GM13977 (cell line): ENCODE measurements around the gene EMILIN3.

Source experiments
- DNase-seq: peaks from one replicate; pipeline ENCODE4 v3.0.0; 2012; ENCODE audit warnings: low spot score
- CTCF ChIP-seq: IDR thresholded peaks from 2 replicates; pipeline ENCODE4 v1.5.1; 2012; ENCODE audit warnings: mild to moderate bottlenecking, control low read depth; ENCODE audit not compliant: insufficient read depth; ENCODE audit errors: extremely low read depth, missing control alignments
- in situ Hi-C: fragments of 300-500 bp; cut with MboI; formaldehyde crosslinking; loops from one replicate; pipeline ENCODE4 v1.12.0; 2022; ENCODE audit warnings: low sequenced_read_pairs, low pct_unique_long_range_greater_than_20kb, mixed read lengths, inconsistent platforms; ENCODE audit not compliant: unreplicated experiment

EMILIN3 gene

DNA sequence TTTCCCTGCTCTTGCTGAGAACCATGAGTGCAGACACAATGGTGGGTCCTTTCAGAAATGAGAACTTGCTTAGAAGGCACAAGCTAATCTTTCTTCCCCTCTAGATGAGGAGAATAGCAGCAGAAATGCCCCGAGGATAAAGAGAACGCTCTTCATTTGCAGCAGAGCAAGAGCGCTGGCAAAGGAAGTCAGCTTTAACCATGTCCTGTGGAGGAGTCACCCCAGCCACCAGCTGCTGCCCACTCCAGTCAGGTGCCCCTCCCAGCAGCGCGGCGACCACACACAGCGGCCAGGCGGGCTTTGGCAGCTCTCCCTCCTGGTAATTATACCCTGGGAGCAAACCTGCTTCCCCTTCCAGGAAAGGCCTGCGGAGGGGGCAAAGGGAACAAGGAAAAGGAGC is 42.4 kb upstream of the EMILIN3 start:
- no peak for DNase-seq
- TF ChIP-seq CTCF, result no peak
- in situ Hi-C loops, result no loop called here

DNA sequence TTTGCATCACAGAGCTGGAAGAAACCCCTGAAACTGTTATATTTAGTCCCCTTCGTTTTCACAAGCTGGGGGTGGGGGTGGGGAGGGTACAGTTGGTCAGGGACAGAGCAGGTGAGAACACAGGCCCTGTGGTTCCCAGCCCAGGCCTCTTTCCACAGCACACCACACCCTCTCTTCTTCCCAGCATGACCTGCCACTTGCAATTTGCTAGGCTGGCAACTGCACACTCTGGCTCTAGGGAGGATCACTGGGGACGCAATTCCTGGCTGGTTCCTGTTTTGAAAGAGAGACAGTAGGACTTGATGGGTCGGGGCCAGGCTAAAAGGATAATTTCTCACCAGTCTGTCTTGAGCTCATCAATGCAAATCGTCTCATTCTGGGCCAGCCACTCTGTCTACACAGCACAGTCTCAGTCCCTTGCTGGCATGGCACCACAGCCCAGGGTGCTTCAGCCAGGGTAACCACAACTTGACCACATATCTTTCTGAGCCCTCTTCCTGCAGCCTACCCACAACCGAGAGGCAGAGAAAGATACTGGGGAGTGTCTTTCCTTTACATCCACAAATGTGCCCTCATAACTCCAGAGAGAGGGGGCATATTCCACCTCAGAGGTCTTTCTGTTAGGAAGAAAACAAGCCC is 41.7 kb upstream of the EMILIN3 start:
- TF ChIP-seq CTCF, result no peak
- DNase-seq, result peak; percentile 52
- in situ Hi-C loops, result no loop called here

GRCh38 chr20:41407607-41408006 is 41.0 kb upstream of the EMILIN3 start:
- no peak for DNase-seq
- TF ChIP-seq CTCF, result no peak
- in situ Hi-C loops, result no loop called here

DNA sequence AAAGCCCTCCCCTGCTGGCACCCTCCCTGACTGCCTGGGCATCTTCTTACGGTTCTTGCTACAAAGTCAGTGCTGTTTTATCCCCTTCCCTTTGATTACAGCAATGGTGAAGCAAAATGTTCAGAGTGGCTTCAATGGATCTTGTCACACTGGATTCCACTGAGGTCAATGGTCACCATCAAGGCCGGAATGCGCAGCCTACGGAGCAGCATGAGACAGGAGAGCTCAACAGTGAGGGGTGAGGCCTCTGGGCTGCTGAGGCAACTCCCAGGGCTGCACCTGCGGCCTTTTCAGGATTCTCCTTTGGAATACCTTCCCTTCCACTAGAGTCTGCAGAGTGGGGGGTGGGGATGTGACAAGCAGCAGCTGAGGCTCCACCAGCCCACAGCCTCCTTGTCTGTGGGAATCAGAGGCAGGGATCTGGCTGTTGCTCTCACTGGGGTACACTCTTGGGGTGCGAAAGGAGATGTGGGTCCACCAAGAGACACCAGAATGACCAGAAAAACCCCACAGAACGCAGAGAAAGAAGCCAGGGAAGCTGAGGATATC is 40.4 kb upstream of the EMILIN3 start:
- no peak for TF ChIP-seq CTCF
- no peak for DNase-seq
- in situ Hi-C loops, result no loop called here

DNA sequence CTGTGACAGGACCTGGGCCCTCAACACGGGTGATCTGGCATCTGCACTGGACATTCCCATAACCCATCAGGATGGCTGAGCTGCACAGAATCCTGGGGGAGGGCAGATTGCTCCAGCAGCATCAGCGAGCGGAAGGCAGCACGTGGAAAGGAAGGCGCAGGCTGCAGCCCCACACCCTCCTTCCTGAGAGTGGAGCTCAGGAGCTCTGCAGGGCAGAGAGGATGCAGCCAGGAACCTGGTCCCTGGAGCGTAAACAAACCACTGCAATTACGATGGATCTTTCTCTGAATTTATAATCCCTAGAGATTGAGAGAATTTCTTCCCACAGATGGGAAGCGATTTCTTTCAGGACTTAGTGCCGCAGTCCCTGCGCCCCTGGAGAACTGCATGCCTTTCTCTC is 39.7 kb upstream of the EMILIN3 start:
- in situ Hi-C loops, result no loop called here
- no peak for DNase-seq
- no peak for TF ChIP-seq CTCF

DNA sequence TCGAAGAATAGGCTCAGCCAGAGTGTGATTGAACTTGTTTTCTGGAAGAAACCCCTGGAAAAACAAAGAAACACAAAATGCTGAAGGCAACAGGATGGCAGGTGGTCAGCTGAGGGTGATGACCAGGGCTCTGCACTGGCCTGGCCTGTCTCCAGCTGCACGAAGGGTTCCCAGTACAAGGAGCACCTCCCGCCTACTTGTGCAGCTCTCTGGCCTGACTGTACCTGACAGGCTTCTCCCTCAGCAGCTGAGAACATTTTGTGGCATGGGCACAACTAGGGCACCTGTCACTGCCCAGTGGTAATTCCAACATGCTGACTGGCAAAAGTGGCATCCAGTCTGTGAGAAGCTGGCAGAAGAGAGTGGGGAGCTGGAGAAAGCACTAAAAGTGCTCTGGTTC is 38.8 kb upstream of the EMILIN3 start:
- in situ Hi-C loops, result no loop called here
- no peak for TF ChIP-seq CTCF
- DNase-seq, result no peak

- in situ Hi-C loops, result no loop called here
- no peak for DNase-seq
- TF ChIP-seq CTCF, result no peak
Observed at GRCh38 chr20:41403604-41404003, 37.0 kb upstream of the EMILIN3 start.
